GM18867 (cell line): Measurements from ENCODE around the gene BMAL1.
"Not testable (repeated sequence)": the region's sequence is repeated elsewhere in the genome, so short reads cannot be mapped to it uniquely, and the experiment has no call there.

Experiments
- ATAC-seq: cut with Tn5 transposase; IDR thresholded peaks from one replicate; pipeline ENCODE4 v1.9.1; 2021; ENCODE audit warnings: mild to moderate bottlenecking, moderate library complexity; ENCODE audit not compliant: unreplicated experiment

Gene BMAL1

GRCh38 chr11:13368041-13368446 lies 90.5 kb downstream of the BMAL1 start:
- ATAC-seq: no peak

- no peak for ATAC-seq
These were observed 95.6 kb downstream of the BMAL1 start for GRCh38 chr11:13373216-13373615.

- ATAC-seq: no peak
These were observed 98.2 kb downstream of the BMAL1 start for GRCh38 chr11:13375798-13376197.

- ATAC-seq: no peak
These were observed 98.8 kb downstream of the BMAL1 start for GRCh38 chr11:13376402-13376801.

GRCh38 chr11:13376838-13377237 lies 99.2 kb downstream of the BMAL1 start:
- no peak for ATAC-seq

GRCh38 chr11:13378316-13378715 lies 100.7 kb downstream of the BMAL1 start:
- ATAC-seq: no peak

- no peak for ATAC-seq
These were observed 103.1 kb downstream of the BMAL1 start for GRCh38 chr11:13380731-13381130.

GRCh38 chr11:13382751-13383150 lies 105.2 kb downstream of the BMAL1 start:
- ATAC-seq: no peak

- ATAC-seq: peak; percentile 58
These were observed 107.5 kb downstream of the BMAL1 start for GRCh38 chr11:13384908-13385640.

GRCh38 chr11:13386567-13386966 lies 109.0 kb downstream of the BMAL1 start:
- ATAC-seq: no peak

- ATAC-seq: no peak
These were observed 111.2 kb downstream of the BMAL1 start for GRCh38 chr11:13388741-13389140.

- ATAC-seq: no peak
These were observed 113.6 kb downstream of the BMAL1 start for GRCh38 chr11:13391217-13391616.

- not testable (repeated sequence) for ATAC-seq
These were observed 120.7 kb downstream of the BMAL1 start for GRCh38 chr11:13398335-13398734.

- ATAC-seq: no peak
These were observed 127.6 kb downstream of the BMAL1 start for GRCh38 chr11:13405220-13405619.

- ATAC-seq: no peak
These were observed 137.6 kb downstream of the BMAL1 start for GRCh38 chr11:13415201-13415600.

- no peak for ATAC-seq
These were observed 144.0 kb downstream of the BMAL1 start for GRCh38 chr11:13421561-13421960.

GRCh38 chr11:13423372-13423771 lies 145.8 kb downstream of the BMAL1 start:
- ATAC-seq: no peak

- ATAC-seq: no peak
These were observed 149.8 kb downstream of the BMAL1 start for GRCh38 chr11:13427440-13427839.

GRCh38 chr11:13429288-13429687 lies 151.7 kb downstream of the BMAL1 start:
- ATAC-seq: no peak

- no peak for ATAC-seq
These were observed 152.2 kb downstream of the BMAL1 start for GRCh38 chr11:13429836-13430235.

- no peak for ATAC-seq
These were observed 155.8 kb downstream of the BMAL1 start for GRCh38 chr11:13433437-13433836.

- ATAC-seq: no peak
These were observed 156.9 kb downstream of the BMAL1 start for GRCh38 chr11:13434247-13435205.
